ENCODE measurements around the gene PIPOX.

DNA sequence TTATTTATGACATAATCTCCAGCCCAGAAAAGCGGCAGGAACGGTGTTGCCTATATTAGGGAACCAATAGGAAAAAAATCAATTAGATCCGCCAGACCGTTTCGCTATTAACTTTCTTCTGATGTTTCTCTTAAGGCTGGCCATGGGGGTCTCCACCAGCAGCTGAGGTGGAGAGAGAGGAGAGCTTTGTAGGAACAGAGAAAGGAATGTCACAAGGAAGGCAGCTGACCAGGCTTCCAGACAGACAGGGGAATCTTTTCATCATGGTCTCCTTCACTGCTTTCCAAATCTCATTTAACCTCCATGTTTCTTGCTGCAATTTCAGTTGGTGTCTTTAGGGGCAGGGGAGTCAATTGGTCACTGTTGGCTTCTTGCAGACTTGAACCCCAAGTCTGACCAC is 28.2 kb upstream of the PIPOX start:
- TF ChIP-seq SUZ12 (IDR thresholded peaks at IDR 0.05) = no peak
- TF ChIP-seq, protein P1, sequence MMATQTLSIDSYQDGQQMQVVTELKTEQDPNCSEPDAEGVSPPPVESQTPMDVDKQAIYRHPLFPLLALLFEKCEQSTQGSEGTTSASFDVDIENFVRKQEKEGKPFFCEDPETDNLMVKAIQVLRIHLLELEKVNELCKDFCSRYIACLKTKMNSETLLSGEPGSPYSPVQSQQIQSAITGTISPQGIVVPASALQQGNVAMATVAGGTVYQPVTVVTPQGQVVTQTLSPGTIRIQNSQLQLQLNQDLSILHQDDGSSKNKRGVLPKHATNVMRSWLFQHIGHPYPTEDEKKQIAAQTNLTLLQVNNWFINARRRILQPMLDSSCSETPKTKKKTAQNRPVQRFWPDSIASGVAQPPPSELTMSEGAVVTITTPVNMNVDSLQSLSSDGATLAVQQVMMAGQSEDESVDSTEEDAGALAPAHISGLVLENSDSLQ (IDR thresholded peaks at IDR 0.05) = no peak
- TF ChIP-seq FOXM1 (IDR thresholded peaks at IDR 0.05; ENCODE audit: borderline replicate concordance) = no peak

Measured in HEK293T (cell line).